22Rv1 (cell line): Measurements from ENCODE around the gene TGM5.

Source experiments
- CTCF ChIP-seq: fragments of 450-650 bp; IDR thresholded peaks from 2 replicates; pipeline ENCODE4 v1.5.1; 2017; ENCODE audit warnings: mild to moderate bottlenecking
- ZFX ChIP-seq: fragments of 450-650 bp; IDR thresholded peaks from 2 replicates; pipeline ENCODE4 v1.6.1; 2017; ENCODE audit warnings: antibody characterized with exemption, borderline replicate concordance

- no peak for TF ChIP-seq CTCF
- no peak for TF ChIP-seq ZFX
Observed at GRCh38 chr15:43239732-43240491, 26.8 kb downstream of the TGM5 start.
